H9 (cell line): Measurements from ENCODE around the gene PLEKHM3. TPM values are rescaled to one million over a fixed set of nuclear protein-coding genes. Genes with fewer than 3 reads are reported as not detected.

ENCODE experiments used
- DNase-seq: peaks from one replicate; pipeline ENCODE4 v3.0.0-alpha.2; 2017
- H2AFZ ChIP-seq: one replicate; pipeline ENCODE4 v1.6.1; 2013; ENCODE audit warnings: mild to moderate bottlenecking, low read length, control low read depth, moderate library complexity
- H2AK5ac ChIP-seq: 2 replicates; pipeline ENCODE4 v1.6.1; 2013; ENCODE audit warnings: low read length, control low read depth, mixed read lengths; ENCODE audit not compliant: insufficient read length
- H2BK120ac ChIP-seq: one replicate; pipeline ENCODE4 v1.6.1; 2013; ENCODE audit warnings: low read depth, mild to moderate bottlenecking, low read length, control low read depth, inconsistent platforms; ENCODE audit not compliant: poor library complexity, severe bottlenecking
- H2BK12ac ChIP-seq: 2 replicates; pipeline ENCODE4 v1.6.1; 2013; ENCODE audit warnings: low read length, control low read depth, mixed read lengths, low read depth; ENCODE audit not compliant: insufficient read length
- H2BK15ac ChIP-seq: 2 replicates; pipeline ENCODE4 v1.6.1; 2013; ENCODE audit warnings: low read depth, low read length, control low read depth
- H2BK20ac ChIP-seq: one replicate; pipeline ENCODE4 v1.6.1; 2013; ENCODE audit warnings: low read depth, mild to moderate bottlenecking, low read length, control low read depth, inconsistent platforms; ENCODE audit not compliant: poor library complexity, severe bottlenecking
- H2BK5ac ChIP-seq: 2 replicates; pipeline ENCODE4 v1.6.1; 2013; ENCODE audit warnings: low read length, control low read depth, mixed read lengths; ENCODE audit not compliant: insufficient read length
- H3K14ac ChIP-seq: 2 replicates; pipeline ENCODE4 v1.6.1; 2013; ENCODE audit warnings: low read length, control low read depth; ENCODE audit not compliant: insufficient read depth
- H3K18ac ChIP-seq: 2 replicates; pipeline ENCODE4 v1.6.1; 2013; ENCODE audit warnings: low read depth, mild to moderate bottlenecking, mixed read lengths, low read length, control low read depth; ENCODE audit not compliant: insufficient read length
- H3K23ac ChIP-seq: 2 replicates; pipeline ENCODE4 v1.6.1; 2013; ENCODE audit warnings: low read length, control low read depth, mixed read lengths, low read depth; ENCODE audit not compliant: insufficient read length
- H3K23me2 ChIP-seq: 2 replicates; pipeline ENCODE4 v1.6.1; 2013; ENCODE audit warnings: low read depth, mild to moderate bottlenecking, mixed read lengths, low read length, control low read depth; ENCODE audit not compliant: insufficient read length, poor library complexity, severe bottlenecking
- H3K27ac ChIP-seq: 2 replicates; pipeline ENCODE4 v1.5.1; 2013; ENCODE audit warnings: low read length, control low read depth, mixed read lengths, low read depth; ENCODE audit not compliant: insufficient read length
- H3K27me3 ChIP-seq: 2 replicates; pipeline ENCODE4 v1.6.1; 2013; ENCODE audit warnings: low read length, control low read depth, inconsistent platforms; ENCODE audit not compliant: insufficient read depth
- H3K4ac ChIP-seq: 2 replicates; pipeline ENCODE4 v1.6.1; 2013; ENCODE audit warnings: low read depth, mild to moderate bottlenecking, control low read depth, inconsistent platforms, low read length, moderate library complexity
- H3K4me1 ChIP-seq: 2 replicates; pipeline ENCODE4 v1.6.1; 2013; ENCODE audit warnings: low read length, control low read depth, inconsistent platforms; ENCODE audit not compliant: insufficient read depth
- H3K4me2 ChIP-seq: 2 replicates; pipeline ENCODE4 v1.6.1; 2013; ENCODE audit warnings: low read length, control low read depth, mixed read lengths; ENCODE audit not compliant: insufficient read length, insufficient read depth
- H3K56ac ChIP-seq: 2 replicates; pipeline ENCODE4 v1.6.1; 2013; ENCODE audit warnings: low read depth, mild to moderate bottlenecking, mixed read lengths, low read length, control low read depth; ENCODE audit not compliant: insufficient read length
- H3K79me1 ChIP-seq: 2 replicates; pipeline ENCODE4 v1.6.1; 2013; ENCODE audit warnings: low read depth, mild to moderate bottlenecking, moderate library complexity, low read length, control low read depth, inconsistent platforms; ENCODE audit not compliant: insufficient read depth, poor library complexity, severe bottlenecking
- H3K79me2 ChIP-seq: 2 replicates; pipeline ENCODE4 v1.6.1; 2013; ENCODE audit warnings: low read length, control low read depth, inconsistent platforms; ENCODE audit not compliant: insufficient read depth
- H3K9ac ChIP-seq: 2 replicates; pipeline ENCODE4 v1.6.1; 2013; ENCODE audit warnings: low read length, control low read depth, mixed read lengths; ENCODE audit not compliant: insufficient read length; ENCODE audit errors: extremely low read depth
- H3K9me3 ChIP-seq: one replicate; pipeline ENCODE4 v1.6.1; 2013; ENCODE audit warnings: low read depth, low read length, inconsistent platforms; ENCODE audit not compliant: control insufficient read depth
- H3T11ph ChIP-seq: one replicate; pipeline ENCODE4 v1.6.1; 2013; ENCODE audit warnings: mild to moderate bottlenecking, low read length, control low read depth, inconsistent platforms
- H4K20me1 ChIP-seq: one replicate; pipeline ENCODE4 v1.6.1; 2013; ENCODE audit not compliant: control insufficient read depth, insufficient read length, insufficient read depth
- H4K5ac ChIP-seq: 2 replicates; pipeline ENCODE4 v1.6.1; 2013; ENCODE audit warnings: low read depth, mild to moderate bottlenecking, mixed read lengths, low read length, control low read depth; ENCODE audit not compliant: insufficient read length
- H4K8ac ChIP-seq: replicated peaks from 2 replicates; pipeline ENCODE4 v1.6.1; 2013; ENCODE audit warnings: low read length, control low read depth, mixed read lengths, low read depth; ENCODE audit not compliant: insufficient read length
- H4K91ac ChIP-seq: 2 replicates; pipeline ENCODE4 v1.6.1; 2013; ENCODE audit warnings: low read depth, mild to moderate bottlenecking, moderate library complexity, mixed read lengths, low read length, control low read depth; ENCODE audit not compliant: insufficient read length
- H3K27ac Mint-ChIP-seq, 3 experiments: 2 replicates in 2 of 3; 3 replicates in 1 of 3; pipeline ENCODE4 v1.8.0; 2020 to 2021; ENCODE audit warnings: mixed read lengths in 3 of 3, mild to moderate bottlenecking in 1 of 3, moderate library complexity in 1 of 3
- H3K27me3 Mint-ChIP-seq: 2 replicates; pipeline ENCODE4 v1.8.0; 2021; ENCODE audit warnings: low read depth, mild to moderate bottlenecking, moderate library complexity, mixed read lengths
- H3K36me3 Mint-ChIP-seq, 3 experiments: 2 replicates in 2 of 3; 3 replicates in 1 of 3; pipeline ENCODE4 v1.8.0; 2020 to 2021; ENCODE audit warnings: low read depth in 3 of 3, mixed read lengths in 3 of 3; ENCODE audit not compliant: insufficient read depth in 1 of 3
- H3K4me1 Mint-ChIP-seq, 2 experiments: 2 replicates each; pipeline ENCODE4 v1.8.0; 2020; ENCODE audit warnings: mixed read lengths in 2 of 2
- H3K4me3 Mint-ChIP-seq, 2 experiments: 2 replicates in 1 of 2; 3 replicates in 1 of 2; pipeline ENCODE4 v1.8.0; 2020 to 2021; ENCODE audit warnings: mild to moderate bottlenecking in 2 of 2, mixed read lengths in 2 of 2, moderate library complexity in 1 of 2
- H3K9me3 Mint-ChIP-seq, 2 experiments: 2 replicates in 1 of 2; 3 replicates in 1 of 2; pipeline ENCODE4 v1.8.0; 2020; ENCODE audit warnings: mild to moderate bottlenecking in 2 of 2, mixed read lengths in 2 of 2, moderate library complexity in 1 of 2
- CTCF ChIP-seq: fragments of 200-600 bp; sonication (generic); conservative IDR thresholded peaks from 3 replicates; pipeline ENCODE4 v1.8.0; 2021; ENCODE audit warnings: antibody characterized with exemption, mild to moderate bottlenecking
- WGBS: extraction: QIAGEN DNeasy Blood & Tissue Kit; methylation state at CpG from one replicate; pipeline ENCODE4 v1.1.7; 2013; ENCODE audit warnings: missing lambda C conversion rate, low lambda C conversion rate, mixed read lengths; ENCODE audit not compliant: insufficient read length; ENCODE audit errors: extremely low coverage; 5-methylcytosine and 5-hydroxymethylcytosine counted together
- total RNA-seq: library from RNA; stranded (reverse); gene quantifications from 2 replicates; pipeline ENCODE4 v1.2.1, GENCODE V29; 2021

The PLEKHM3 gene
- total RNA-seq, 1 experiment from 2014 or later, result 7.5 TPM

- Histone ChIP-seq H2BK120ac (no peak overlapping the region), H4K8ac (no peak overlapping the region), H2BK12ac (no peak overlapping the region), H3K27me3 (no peaks in the 10 kb centered on the region), H4K20me1 (no peaks in the 10 kb centered on the region), H3K18ac (no peak overlapping the region), H3K4me2 (no peak overlapping the region), H3K23me2 (no peaks in the 10 kb centered on the region), H3K79me1 (no peaks in the 10 kb centered on the region), H2AFZ (no peak overlapping the region), H3T11ph (no peak overlapping the region), H3K4me1 (no peaks in the 10 kb centered on the region), H3K9me3 (no peaks in the 10 kb centered on the region), H4K5ac (no peak overlapping the region), H2BK20ac (no peak overlapping the region), H3K9ac (no peak overlapping the region), H2BK5ac (no peak overlapping the region), H3K27ac (no peak overlapping the region), H3K4ac (no peak overlapping the region), H3K23ac (no peak overlapping the region), H3K79me2 (no peaks in the 10 kb centered on the region), H3K14ac (no peak overlapping the region), H2AK5ac (no peak overlapping the region), H4K91ac (no peak overlapping the region), H2BK15ac (no peak overlapping the region), H3K56ac (no peak overlapping the region)
- no peak for TF ChIP-seq CTCF
- no CpG with 5 or more reads among the region's 1 CpG for WGBS
- Mint-ChIP-seq H3K36me3 (no peaks in the 10 kb centered on the region), H3K4me3 (no peak overlapping the region), H3K27ac (no peak overlapping the region; a peak in 1 of 7 replicates), H3K27me3 (no peaks in the 10 kb centered on the region), H3K9me3 (no peaks in the 10 kb centered on the region), H3K4me1 (peaks cover 0 to 5% of the 10 kb centered on the region in 2 experiments; a peak in 1 of 4 replicates)
- no peak for DNase-seq
Observed at GRCh38 chr2:208057108-208057507, 31.8 kb upstream of the PLEKHM3 start.
